ENCODE data around the gene ADORA2B. TPM values are rescaled to one million over a fixed set of nuclear protein-coding genes. Genes with fewer than 3 reads are reported as not detected.

ADORA2B gene
- 16.0 and 108 TPM in 2 replicates for total RNA-seq (ENCODE audit: low replicate concordance)

DNA sequence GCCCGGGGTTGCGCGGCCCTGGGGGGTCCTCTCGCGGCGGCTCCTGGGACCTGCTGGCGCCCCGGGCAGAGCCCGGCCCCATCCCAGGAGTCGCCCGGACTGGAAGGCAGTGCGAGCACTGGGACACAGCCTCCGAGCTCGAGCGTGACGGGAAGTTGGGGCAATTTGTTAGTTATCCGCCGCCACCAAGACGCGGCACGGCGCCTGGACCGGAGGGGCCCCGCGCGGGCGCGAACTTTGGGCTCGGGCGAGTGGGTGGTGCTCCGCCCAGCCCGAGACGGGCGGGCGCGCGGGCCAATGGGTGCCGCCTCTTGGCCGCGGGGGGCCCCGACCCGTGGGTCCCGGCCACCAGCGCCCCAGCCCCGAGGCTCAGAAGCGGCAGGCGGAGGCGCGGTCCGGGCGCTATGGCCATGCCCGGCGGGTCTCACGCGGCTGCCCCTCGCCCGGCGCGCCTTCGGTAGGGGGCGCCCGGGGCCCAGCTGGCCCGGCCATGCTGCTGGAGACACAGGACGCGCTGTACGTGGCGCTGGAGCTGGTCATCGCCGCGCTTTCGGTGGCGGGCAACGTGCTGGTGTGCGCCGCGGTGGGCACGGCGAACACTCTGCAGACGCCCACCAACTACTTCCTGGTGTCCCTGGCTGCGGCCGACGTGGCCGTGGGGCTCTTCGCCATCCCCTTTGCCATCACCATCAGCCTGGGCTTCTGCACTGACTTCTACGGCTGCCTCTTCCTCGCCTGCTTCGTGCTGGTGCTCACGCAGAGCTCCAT is at the start of gene ADORA2B:
Gene ADORA2B, plus strand, starts transcription at position 372 of the 768 bp plus-strand sequence. Its CDS starts 119 bp downstream, at position 491.

DNA sequence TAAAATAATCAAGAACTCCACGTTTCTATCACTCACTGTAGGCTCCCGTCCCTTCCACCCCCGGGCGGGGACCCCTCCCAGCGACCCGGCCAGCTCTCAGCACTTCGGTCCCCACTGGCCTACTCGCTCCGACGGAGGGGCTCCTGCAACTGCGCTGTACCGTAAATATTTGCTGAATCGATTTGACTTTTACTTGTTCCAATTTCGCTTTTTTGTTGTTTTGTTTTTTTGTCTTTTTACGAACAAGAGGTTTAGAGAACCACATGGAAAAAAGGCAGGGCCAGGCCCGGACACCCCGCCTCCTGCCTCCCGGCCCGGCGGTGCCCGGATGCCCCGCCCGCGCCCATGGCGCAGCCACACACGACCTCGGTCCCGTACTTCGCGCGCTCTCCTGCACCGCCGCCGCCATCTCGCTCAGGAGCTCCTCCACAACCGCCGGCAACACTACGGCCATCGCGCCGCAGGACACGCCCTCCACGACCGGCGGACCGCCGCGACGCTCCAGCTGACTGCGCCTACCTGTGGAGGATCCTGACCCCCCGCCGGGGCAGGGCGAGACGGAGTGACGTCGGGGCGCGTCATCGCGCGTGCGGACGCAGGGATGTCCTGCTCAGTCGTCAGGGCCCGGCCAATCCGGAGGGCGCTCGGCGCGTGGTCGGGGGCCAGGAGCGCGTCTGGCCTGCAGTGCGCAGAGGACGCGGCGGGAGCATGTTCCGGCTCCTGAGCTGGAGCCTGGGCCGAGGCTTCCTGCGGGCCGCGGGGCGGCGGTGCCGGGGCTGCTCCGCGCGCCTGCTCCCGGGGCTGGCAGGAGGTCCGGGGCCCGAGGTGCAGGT is 54.4 kb downstream of the ADORA2B start, which contains the start of the genes TTC19 and ZSWIM7:
Gene TTC19, plus strand, starts transcription at position 684 of the 833 bp plus-strand sequence. Its CDS starts 25 bp downstream, at position 709.
Gene ZSWIM7, minus strand, starts transcription at position 564 of the 833 bp plus-strand sequence. Its CDS starts 110 bp downstream, at position 454.

Other genes starting within 250 kb of the ADORA2B start
- 18.4 and 46.2 TPM in 2 replicates for gene ZNF286A, start 245.4 kb upstream of the ADORA2B start, total RNA-seq (ENCODE audit: low replicate concordance)
- gene TBC1D26, start 212.8 kb upstream of the ADORA2B start, total RNA-seq (ENCODE audit: low replicate concordance), result under 0.01 and 0.08 TPM in 2 replicates
- gene ZSWIM7, start 54.6 kb downstream of the ADORA2B start, total RNA-seq (ENCODE audit: low replicate concordance), result 9.7 and 35.9 TPM in 2 replicates
- 21.5 and 45.9 TPM in 2 replicates for gene TTC19, start 54.7 kb downstream of the ADORA2B start, total RNA-seq (ENCODE audit: low replicate concordance)

Measured in smooth muscle cell of the coronary artery (primary cell).